ACC112 (cell line): ENCODE measurements around the gene MACROD1.

ENCODE experiments used
- H2AFZ ChIP-seq: fragments of 200-600 bp; sonication (generic); one replicate; pipeline ENCODE4 v1.6.0; 2017; ENCODE audit warnings: antibody characterized with exemption, low read length; ENCODE audit not compliant: unreplicated experiment
- H3K27ac ChIP-seq: fragments of 200-600 bp; sonication (generic); 2 replicates; pipeline ENCODE4 v1.5.1; 2014; ENCODE audit warnings: low read depth, mild to moderate bottlenecking, antibody characterized with exemption, low read length, moderate library complexity
- H3K27me3 ChIP-seq: fragments of 200-600 bp; sonication (generic); 2 replicates; pipeline ENCODE4 v1.6.1; 2014; ENCODE audit warnings: mild to moderate bottlenecking, antibody characterized with exemption, low read length, moderate library complexity, mixed read lengths; ENCODE audit not compliant: insufficient read depth
- H3K36me3 ChIP-seq: fragments of 200-600 bp; sonication (generic); 2 replicates; pipeline ENCODE4 v1.6.1; 2016; ENCODE audit warnings: mild to moderate bottlenecking, antibody characterized with exemption, low read length, moderate library complexity, mixed read lengths; ENCODE audit not compliant: insufficient read depth
- H3K4me1 ChIP-seq: fragments of 200-600 bp; sonication (generic); one replicate; pipeline ENCODE4 v1.6.1; 2016; ENCODE audit warnings: low read length, mixed read lengths; ENCODE audit not compliant: insufficient read depth, unreplicated experiment, control insufficient read depth
- H3K4me3 ChIP-seq: fragments of 200-600 bp; sonication (generic); 2 replicates; pipeline ENCODE4 v1.5.1; 2014; ENCODE audit warnings: mild to moderate bottlenecking, low read depth, low read length
- H3K79me2 ChIP-seq: fragments of 200-600 bp; sonication (generic); one replicate; pipeline ENCODE4 v1.6.0; 2016; ENCODE audit warnings: low read length; ENCODE audit not compliant: control insufficient read depth, unreplicated experiment, insufficient read depth

MACROD1 gene

GRCh38 chr11:64089027-64089360 lies 76.9 kb downstream of the MACROD1 start:
- H3K4me3 ChIP-seq, result no peak overlapping the region
- no peak overlapping the region for H3K27ac ChIP-seq
- no peak overlapping the region for H2AFZ ChIP-seq
- H3K36me3 ChIP-seq, result no peaks in the 10 kb centered on the region
- peaks cover 25% of the 10 kb centered on the region for H3K4me1 ChIP-seq
- H3K27me3 ChIP-seq, result no peaks in the 10 kb centered on the region
- H3K79me2 ChIP-seq, result no peaks in the 10 kb centered on the region

- H3K27ac ChIP-seq, result no peak overlapping the region
These were observed 77.5 kb downstream of the MACROD1 start for GRCh38 chr11:64088162-64089026.

GRCh38 chr11:64086258-64087123 lies 79.4 kb downstream of the MACROD1 start:
- H3K79me2 ChIP-seq, result no peaks in the 10 kb centered on the region
- H3K36me3 ChIP-seq, result no peaks in the 10 kb centered on the region
- H3K4me1 ChIP-seq, result peaks cover 14% of the 10 kb centered on the region
- no peak overlapping the region for H2AFZ ChIP-seq
- H3K4me3 ChIP-seq, result no peak overlapping the region
- no peaks in the 10 kb centered on the region for H3K27me3 ChIP-seq
- no peak overlapping the region for H3K27ac ChIP-seq

More at GRCh38 chr11:64088162-64089026, 77.5 kb downstream of the MACROD1 start:
- no peaks in the 10 kb centered on the region for H3K79me2 ChIP-seq
- no peak overlapping the region for H2AFZ ChIP-seq
- peaks cover 19% of the 10 kb centered on the region for H3K4me1 ChIP-seq
- H3K4me3 ChIP-seq, result no peak overlapping the region
- H3K36me3 ChIP-seq, result no peaks in the 10 kb centered on the region
- H3K27me3 ChIP-seq, result no peaks in the 10 kb centered on the region

GRCh38 chr11:64085906-64086257 lies 80.0 kb downstream of the MACROD1 start:
- H3K27me3 ChIP-seq, result no peaks in the 10 kb centered on the region
- no peaks in the 10 kb centered on the region for H3K79me2 ChIP-seq
- H3K4me1 ChIP-seq, result peaks cover 8% of the 10 kb centered on the region
- no peak overlapping the region for H2AFZ ChIP-seq
- H3K4me3 ChIP-seq, result no peak overlapping the region
- H3K27ac ChIP-seq, result no peak overlapping the region
- no peaks in the 10 kb centered on the region for H3K36me3 ChIP-seq

GRCh38 chr11:64084951-64085710 lies 80.8 kb downstream of the MACROD1 start:
- H3K27me3 ChIP-seq, result no peaks in the 10 kb centered on the region

GRCh38 chr11:64084146-64084950 lies 81.6 kb downstream of the MACROD1 start:
- Histone ChIP-seq H3K36me3 (no peaks in the 10 kb centered on the region), H3K27ac (no peak overlapping the region), H3K27me3 (no peaks in the 10 kb centered on the region), H3K79me2 (no peaks in the 10 kb centered on the region), H2AFZ (no peak overlapping the region), H3K4me1 (no peaks in the 10 kb centered on the region), H3K4me3 (no peak overlapping the region)

More at GRCh38 chr11:64084951-64085710, 80.8 kb downstream of the MACROD1 start:
- Histone ChIP-seq H3K27ac (no peak overlapping the region), H3K79me2 (no peaks in the 10 kb centered on the region), H3K4me3 (no peak overlapping the region), H3K4me1 (peaks cover under 1% of the 10 kb centered on the region), H3K36me3 (no peaks in the 10 kb centered on the region), H2AFZ (no peak overlapping the region)

- Histone ChIP-seq H3K27me3 (no peaks in the 10 kb centered on the region), H3K4me1 (no peaks in the 10 kb centered on the region), H3K4me3 (no peak overlapping the region), H2AFZ (no peak overlapping the region), H3K36me3 (no peaks in the 10 kb centered on the region), H3K27ac (no peak overlapping the region), H3K79me2 (no peaks in the 10 kb centered on the region)
These were observed 82.4 kb downstream of the MACROD1 start for GRCh38 chr11:64083398-64084080.

- H3K4me1 ChIP-seq, result no peaks in the 10 kb centered on the region
- H3K36me3 ChIP-seq, result no peaks in the 10 kb centered on the region
- H3K27ac ChIP-seq, result no peak overlapping the region
- no peak overlapping the region for H2AFZ ChIP-seq
- H3K27me3 ChIP-seq, result no peaks in the 10 kb centered on the region
- no peaks in the 10 kb centered on the region for H3K79me2 ChIP-seq
- H3K4me3 ChIP-seq, result no peak overlapping the region
These were observed 84.0 kb downstream of the MACROD1 start for GRCh38 chr11:64081745-64082442.

- Histone ChIP-seq H3K4me1 (no peaks in the 10 kb centered on the region), H3K27me3 (no peaks in the 10 kb centered on the region), H3K4me3 (no peak overlapping the region), H2AFZ (no peak overlapping the region), H3K36me3 (no peaks in the 10 kb centered on the region), H3K27ac (no peak overlapping the region), H3K79me2 (no peaks in the 10 kb centered on the region)
These were observed 85.5 kb downstream of the MACROD1 start for GRCh38 chr11:64080390-64080789.
